Urinary bladder (tissue), 4 donors: Measurements from ENCODE around the gene KCTD19. TPM values are rescaled to one million over a fixed set of nuclear protein-coding genes. Genes with fewer than 3 reads are reported as not detected.

Experiments
- DNase-seq: peaks from one replicate; pipeline ENCODE4 v3.0.0-alpha.2; 2015; ENCODE audit errors: extremely low spot score
- H3K27ac ChIP-seq: one replicate; pipeline ENCODE4 v1.5.1; 2013; ENCODE audit warnings: low read depth, mild to moderate bottlenecking, moderate library complexity
- H3K36me3 ChIP-seq: one replicate; pipeline ENCODE4 v1.6.1; 2013; ENCODE audit warnings: mild to moderate bottlenecking, moderate library complexity; ENCODE audit not compliant: insufficient read depth
- H3K4me1 ChIP-seq: one replicate; pipeline ENCODE4 v1.6.1; 2013; ENCODE audit warnings: mild to moderate bottlenecking, moderate library complexity; ENCODE audit not compliant: insufficient read depth
- H3K4me3 ChIP-seq: one replicate; pipeline ENCODE4 v1.5.1; 2013; ENCODE audit warnings: low read depth, low read length
- WGBS: extraction: QIAGEN DNeasy Blood & Tissue Kit; methylation state at CpG from one replicate; pipeline ENCODE4 v1.1.7; 2013; 5-methylcytosine and 5-hydroxymethylcytosine counted together
- polyA plus RNA-seq: library from polyadenylated mRNA; stranded (reverse); fragments of 200-250 nt; gene quantifications from one replicate; pipeline ENCODE4 v1.2.3, GENCODE V29; 2013
- total RNA-seq: library from RNA; depleted of rRNA; stranded (reverse); fragments of >200 nt; gene quantifications from one replicate; pipeline ENCODE4 v1.2.3, GENCODE V29; 2014
- donor health status: healthy with polysubstance abuse.
- donor health status: healthy.

The KCTD19 gene
- total and polyA plus RNA-seq, 2 donors, result 0.14 to 1.1 TPM

DNA sequence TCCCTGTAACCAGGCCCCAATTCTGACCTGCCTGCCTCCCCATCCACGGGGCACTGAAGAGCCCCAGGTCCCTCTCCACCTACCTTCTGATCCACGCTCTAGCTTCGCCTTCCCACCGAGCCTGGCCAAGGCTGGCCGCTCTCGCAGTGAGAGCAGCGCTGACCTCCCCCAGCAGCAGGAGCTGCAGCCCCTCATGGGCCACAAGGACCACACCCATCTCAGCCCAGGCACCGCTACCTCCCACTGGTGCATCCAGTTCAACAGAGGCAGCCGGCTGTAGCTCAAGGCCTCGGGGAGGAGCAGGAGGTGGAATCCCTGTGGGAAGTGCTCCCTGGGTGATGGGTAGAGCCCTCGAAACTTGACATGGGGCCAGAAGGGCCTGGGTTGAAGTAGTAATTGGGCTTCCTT, 55.6 kb downstream of the KCTD19 start:
- Histone ChIP-seq H3K4me1 (no peaks in the 10 kb centered on the region), H3K27ac (no peak overlapping the region), H3K36me3 (no peaks in the 10 kb centered on the region), H3K4me3 (no peak overlapping the region)
- WGBS, result 79% methylated on average over 11 of the region's 11 CpGs
- DNase-seq, result no peak

DNA sequence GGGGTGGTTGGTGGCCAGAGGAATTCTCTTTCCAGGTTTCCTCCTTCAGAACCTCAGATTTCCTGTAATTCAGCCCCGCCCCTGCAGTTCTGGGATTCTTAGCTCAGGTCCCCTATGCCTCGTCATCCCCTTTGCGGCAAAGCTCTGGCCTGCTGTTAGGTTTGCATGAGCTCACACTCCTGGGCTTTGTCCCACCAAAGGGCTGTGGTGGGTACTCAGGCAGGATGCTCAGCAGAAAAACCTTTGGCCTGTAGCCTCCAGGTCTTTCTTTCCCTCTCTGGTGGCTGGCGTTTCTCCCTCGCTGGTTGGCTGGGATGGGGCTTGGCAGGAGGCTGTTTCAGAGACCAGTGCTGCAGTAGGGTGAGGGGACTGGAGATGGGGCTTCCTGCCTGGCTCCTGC, 56.8 kb downstream of the KCTD19 start:
- 51% methylated on average over 5 of the region's 5 CpGs for WGBS
- no peak for DNase-seq

DNA sequence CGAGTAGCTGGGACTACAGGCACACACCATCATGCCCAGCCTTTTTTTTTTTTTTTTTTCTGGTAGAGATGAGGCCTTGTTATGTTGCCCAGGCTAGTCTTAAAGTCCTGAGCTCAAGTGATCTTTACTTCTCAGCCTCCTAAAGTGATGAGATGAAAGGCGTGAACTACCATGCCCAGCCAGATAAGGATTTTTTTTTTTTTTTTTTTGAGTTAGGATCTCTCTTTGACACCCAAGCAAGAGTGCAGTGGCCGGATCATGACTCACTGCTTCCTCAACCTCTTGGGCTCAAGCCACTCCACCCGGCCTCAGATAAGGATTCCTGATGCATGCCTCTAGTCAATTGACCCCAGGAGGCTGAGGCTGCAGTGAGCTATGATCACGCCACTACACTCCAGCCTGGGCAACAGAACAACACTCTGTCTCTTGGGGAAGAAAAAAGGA, 58.4 kb downstream of the KCTD19 start:
- no peak for DNase-seq

More for the DNA sequence above, 56.8 kb downstream of the KCTD19 start:
- Histone ChIP-seq H3K4me1 (no peaks in the 10 kb centered on the region), H3K27ac (no peak overlapping the region), H3K36me3 (no peaks in the 10 kb centered on the region), H3K4me3 (no peak overlapping the region)

DNA sequence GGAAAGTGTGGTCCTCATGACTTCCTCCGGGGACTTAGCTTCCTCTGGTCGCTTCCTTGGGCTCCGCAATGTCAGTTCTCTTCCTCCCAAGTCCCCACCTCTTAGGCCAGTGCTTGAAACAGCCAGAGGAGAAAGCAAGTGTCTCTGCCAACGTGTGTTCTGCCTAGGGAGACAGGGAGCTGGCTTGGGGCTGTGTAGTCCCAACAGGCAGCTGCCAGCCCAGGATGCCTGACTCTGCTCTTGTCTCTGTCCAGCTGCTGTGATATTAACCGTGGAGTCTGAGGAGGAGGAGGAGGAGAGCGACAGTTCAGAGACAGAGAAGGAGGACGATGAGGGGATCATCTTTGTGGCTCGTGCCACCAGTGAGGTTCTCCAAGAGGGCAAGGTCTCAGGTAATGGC, 60.7 kb downstream of the KCTD19 start:
- H3K36me3 ChIP-seq, result no peaks in the 10 kb centered on the region
- no peaks in the 10 kb centered on the region for H3K4me1 ChIP-seq
- WGBS, result 73% methylated on average over 8 of the region's 8 CpGs
- no peak overlapping the region for H3K4me3 ChIP-seq
- no peak for DNase-seq
- no peak overlapping the region for H3K27ac ChIP-seq

More for the DNA sequence above, 58.4 kb downstream of the KCTD19 start:
- Histone ChIP-seq H3K4me3 (no peak overlapping the region), H3K27ac (no peak overlapping the region), H3K36me3 (no peaks in the 10 kb centered on the region), H3K4me1 (no peaks in the 10 kb centered on the region)
- WGBS, result 52% methylated on average over 5 of the region's 5 CpGs

DNA sequence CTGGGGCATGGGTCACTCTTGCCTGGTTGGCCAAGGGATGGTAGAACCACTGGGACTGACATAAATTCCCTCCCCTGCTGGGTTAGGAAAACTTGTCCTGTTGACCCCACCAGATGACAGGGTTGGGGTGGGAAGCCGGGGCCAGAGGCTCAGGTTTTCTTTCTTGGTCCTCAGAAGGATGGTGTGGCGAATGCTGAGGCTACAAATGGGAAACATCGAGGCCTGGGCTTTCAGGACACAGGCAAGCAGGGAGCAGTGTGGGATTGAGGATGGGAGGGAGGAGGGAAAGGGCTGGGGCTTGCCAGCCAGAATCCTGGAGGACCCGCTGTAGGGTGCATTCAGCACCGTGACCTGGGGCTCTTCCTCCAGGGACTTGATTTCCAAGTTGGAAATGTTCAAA, 61.7 kb downstream of the KCTD19 start:
- DNase-seq, result no peak
- no peak overlapping the region for H3K27ac ChIP-seq
- H3K36me3 ChIP-seq, result no peaks in the 10 kb centered on the region
- no peak overlapping the region for H3K4me3 ChIP-seq
- no peaks in the 10 kb centered on the region for H3K4me1 ChIP-seq
- WGBS, result 86% methylated on average over 5 of the region's 5 CpGs

- DNase-seq, result no peak
- Histone ChIP-seq H3K4me3 (no peak overlapping the region), H3K27ac (no peak overlapping the region), H3K36me3 (no peaks in the 10 kb centered on the region), H3K4me1 (no peaks in the 10 kb centered on the region)
- WGBS, result 77% methylated on average over 9 of the region's 9 CpGs
Measured at GRCh38 chr16:67264277-67264676, 62.3 kb downstream of the KCTD19 start.

GRCh38 chr16:67263201-67263600, 63.3 kb downstream of the KCTD19 start:
- Histone ChIP-seq H3K4me1 (no peaks in the 10 kb centered on the region), H3K36me3 (no peaks in the 10 kb centered on the region), H3K27ac (no peak overlapping the region), H3K4me3 (no peak overlapping the region)
- DNase-seq, result no peak
- WGBS, result 74% methylated on average over 3 of the region's 3 CpGs

DNA sequence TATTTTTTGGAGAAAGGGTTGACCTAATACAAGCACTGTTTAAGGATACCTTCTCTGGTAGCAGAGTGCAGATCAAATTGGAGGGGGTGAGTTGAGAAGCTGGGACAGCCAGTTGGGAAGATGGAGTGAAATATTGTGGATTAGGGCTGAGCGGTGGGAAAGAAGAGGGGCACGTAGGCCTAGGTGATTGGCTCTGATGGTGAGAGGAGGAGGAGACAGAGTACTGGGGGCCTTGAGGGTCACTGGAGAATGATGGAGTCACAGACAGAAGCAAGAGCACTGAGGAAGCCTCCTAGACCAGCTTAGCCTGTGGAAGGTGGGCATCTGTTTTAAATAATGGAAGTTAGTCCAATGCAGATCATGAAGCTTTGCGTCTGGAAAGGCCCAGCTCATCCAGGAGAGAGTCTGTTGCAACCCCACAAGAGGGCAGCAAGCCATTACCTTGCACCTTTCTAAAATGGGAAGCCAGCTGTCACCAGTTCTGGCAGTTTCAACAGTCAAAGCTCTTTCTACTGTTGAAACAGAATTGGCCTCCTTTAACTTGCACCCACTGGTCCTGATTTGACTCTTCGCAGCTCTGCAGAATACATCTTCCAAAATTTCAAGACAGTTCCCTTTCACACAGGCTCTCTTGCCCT, 66.0 kb downstream of the KCTD19 start:
- H3K4me1 ChIP-seq, result no peaks in the 10 kb centered on the region
- H3K27ac ChIP-seq, result no peak overlapping the region
- no peak for DNase-seq
- H3K36me3 ChIP-seq, result no peaks in the 10 kb centered on the region
- 65% methylated on average over 4 of the region's 4 CpGs for WGBS
- no peak overlapping the region for H3K4me3 ChIP-seq

DNA sequence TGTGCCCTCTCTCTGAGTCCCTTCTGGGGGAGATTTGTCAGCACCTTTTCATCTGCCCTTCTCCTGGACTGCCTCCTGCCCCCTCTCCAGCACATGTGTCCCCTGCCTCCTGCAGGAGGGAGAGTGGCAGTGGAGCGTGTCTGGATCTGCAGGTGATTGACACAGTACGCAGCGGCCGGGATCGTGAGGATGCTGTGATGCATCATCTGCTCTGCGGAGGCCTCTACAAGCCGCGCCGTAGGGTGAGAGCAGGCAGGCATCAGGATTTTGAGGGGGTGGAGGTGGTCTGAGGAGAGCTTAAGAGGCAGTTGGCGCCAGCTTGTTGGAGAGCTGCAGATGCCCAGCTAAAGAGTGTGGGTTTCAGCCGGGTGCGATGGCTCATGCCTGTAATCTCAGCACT, 66.8 kb downstream of the KCTD19 start:
- no peak overlapping the region for H3K4me3 ChIP-seq
- H3K27ac ChIP-seq, result no peak overlapping the region
- no peak for DNase-seq
- 89% methylated on average over 12 of the region's 12 CpGs for WGBS
- no peaks in the 10 kb centered on the region for H3K36me3 ChIP-seq
- no peaks in the 10 kb centered on the region for H3K4me1 ChIP-seq

DNA sequence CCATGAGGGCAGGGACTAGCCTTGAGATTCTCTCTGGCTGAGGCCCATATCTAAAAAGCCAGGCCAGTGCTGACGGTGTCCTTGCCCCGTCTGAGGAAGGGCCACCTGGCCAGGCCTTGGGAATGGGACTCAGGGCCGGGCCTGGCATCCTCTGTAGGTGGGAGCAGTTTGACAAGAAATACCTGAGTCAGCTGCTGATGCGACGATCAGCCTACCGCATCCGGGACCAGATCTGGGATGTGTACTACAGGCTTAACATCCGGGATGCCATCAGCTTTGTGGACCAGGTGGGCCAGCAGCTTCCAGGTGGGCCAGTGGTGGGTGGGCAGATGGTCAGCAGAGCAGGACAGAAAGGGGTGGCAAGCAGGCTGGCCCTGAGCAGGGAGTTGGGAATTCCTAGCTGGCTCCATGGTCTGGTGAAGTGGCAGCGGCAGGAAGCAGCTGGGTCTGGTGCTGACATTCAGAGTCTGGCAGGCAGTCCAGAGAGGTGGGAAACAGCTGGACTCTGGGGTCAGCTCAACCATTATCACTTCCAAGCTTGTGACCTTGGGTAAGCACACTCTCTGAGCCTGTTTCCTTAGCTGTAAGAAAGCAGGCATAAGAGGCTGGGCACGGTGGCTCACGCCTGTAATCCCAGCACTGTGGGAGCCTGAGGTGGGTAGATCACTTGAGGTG, 68.2 kb downstream of the KCTD19 start:
- 87% methylated on average over 11 of the region's 11 CpGs for WGBS
- DNase-seq, result no peak
- H3K36me3 ChIP-seq, result no peaks in the 10 kb centered on the region
- no peak overlapping the region for H3K4me3 ChIP-seq
- H3K27ac ChIP-seq, result no peak overlapping the region
- H3K4me1 ChIP-seq, result no peaks in the 10 kb centered on the region

DNA sequence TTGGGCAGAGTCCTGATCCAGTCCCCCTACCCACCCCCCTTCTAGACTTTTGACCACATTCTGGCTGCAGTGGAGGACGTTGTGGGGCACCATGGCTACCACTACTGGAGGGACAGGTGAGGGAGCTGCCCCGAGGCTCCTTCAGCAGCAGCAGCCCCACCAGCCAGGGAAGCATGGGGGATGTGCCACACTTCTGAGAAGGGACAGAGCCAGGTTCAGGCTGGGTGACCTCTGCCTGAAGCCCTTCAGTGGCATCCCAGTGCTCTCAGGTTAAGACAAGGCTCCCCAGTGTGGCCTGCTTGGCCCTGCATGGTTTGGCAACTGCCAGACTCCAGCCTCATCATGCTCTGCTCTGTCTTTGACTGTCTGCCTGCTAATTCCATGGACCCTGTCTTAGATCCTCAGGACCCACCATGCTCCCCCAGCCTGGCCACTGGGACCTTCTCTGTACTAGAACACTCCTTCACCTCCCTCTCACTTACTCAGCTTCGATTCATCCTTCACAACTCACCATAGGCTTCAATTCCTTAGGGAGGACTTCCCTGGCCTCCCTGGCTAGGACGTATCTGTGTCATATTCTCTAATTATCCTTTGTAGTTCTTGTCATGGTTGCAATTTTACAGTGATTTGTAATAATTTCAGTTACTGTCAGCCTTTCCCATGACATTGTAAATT, 68.9 kb downstream of the KCTD19 start:
- 84% methylated on average over 4 of the region's 4 CpGs for whole genome bisulfite sequencing
- DNase-seq, result no peak
- Histone ChIP-seq H3K4me1 (no peaks in the 10 kb centered on the region), H3K4me3 (no peak overlapping the region), H3K36me3 (no peaks in the 10 kb centered on the region), H3K27ac (no peak overlapping the region)

- no peak for DNase-seq
- H3K27ac ChIP-seq, result no peak overlapping the region
- no peaks in the 10 kb centered on the region for H3K4me1 ChIP-seq
- H3K36me3 ChIP-seq, result no peaks in the 10 kb centered on the region
- no peak overlapping the region for H3K4me3 ChIP-seq
- WGBS, result 93% methylated on average over 11 of the region's 11 CpGs
Measured at GRCh38 chr16:67256701-67257230, 69.8 kb downstream of the KCTD19 start.

DNA sequence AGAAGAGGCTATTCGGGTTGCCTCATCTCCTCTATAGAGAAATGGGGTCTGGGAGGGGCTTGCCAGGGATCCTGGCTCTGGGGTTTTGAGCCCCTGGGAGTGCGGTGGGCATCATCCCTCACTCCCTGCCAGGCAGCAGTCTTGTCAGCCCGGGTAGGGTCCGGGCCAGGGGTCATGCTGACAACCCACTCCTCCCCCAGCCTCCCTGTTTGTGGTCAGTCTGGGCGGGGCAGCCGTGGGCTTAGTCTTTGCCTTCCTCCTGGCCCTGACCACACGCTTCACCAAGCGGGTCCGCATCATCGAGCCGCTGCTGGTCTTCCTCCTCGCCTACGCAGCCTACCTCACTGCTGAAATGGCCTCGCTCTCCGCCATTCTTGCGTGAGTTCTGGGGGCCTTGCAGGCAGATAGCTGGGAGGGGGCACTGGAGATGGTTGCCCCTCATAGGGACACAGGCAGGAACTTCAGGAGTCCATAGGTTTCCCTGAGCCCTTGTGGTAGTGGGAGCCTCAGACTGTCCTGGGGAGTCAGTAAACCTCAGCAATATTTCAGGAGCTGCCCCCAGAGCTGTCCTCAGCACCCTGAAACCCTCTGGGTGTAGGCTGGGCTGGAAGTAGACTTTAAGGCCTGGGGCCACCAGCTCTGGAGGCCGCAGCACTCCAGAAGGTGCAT, 70.9 kb downstream of the KCTD19 start:
- H3K27ac ChIP-seq, result no peak overlapping the region
- no peak for DNase-seq
- H3K36me3 ChIP-seq, result no peaks in the 10 kb centered on the region
- 92% methylated on average over 17 of the region's 17 CpGs for WGBS
- H3K4me3 ChIP-seq, result no peak overlapping the region
- H3K4me1 ChIP-seq, result no peaks in the 10 kb centered on the region
